Suprapubic skin (tissue), 3 donors: Measurements from ENCODE around the gene RPS19BP1.

ENCODE experiments used
- CTCF ChIP-seq, 2 donors: fragments of 200-600 bp in 1 of 2; fragments of 450-650 bp in 1 of 2; sonication (generic) in 1 of 2; IDR thresholded peaks; one replicate each; pipeline ENCODE4 v1.5.1; 2016 to 2019; ENCODE audit warnings: antibody characterized with exemption in 2 of 2, mild to moderate bottlenecking in 1 of 2, moderate library complexity in 1 of 2
- EP300 ChIP-seq: sonication (generic); formaldehyde crosslinking; IDR thresholded peaks from one replicate; pipeline ENCODE4 v1.6.1; 2017; ENCODE audit warnings: antibody characterized with exemption
- POLR2A ChIP-seq, 2 donors: fragments of 450-650 bp; IDR thresholded peaks; one replicate each; pipeline ENCODE4 v1.6.1; 2017; ENCODE audit warnings: antibody characterized with exemption in 2 of 2, mild to moderate bottlenecking in 2 of 2, moderate library complexity in 2 of 2

- TF ChIP-seq POLR2A (IDR thresholded peaks at IDR 0.05) (no peak), CTCF (IDR thresholded peaks at IDR 0.05) (no peak), EP300 (no peak)
Measured at GRCh38 chr22:39517470-39517869, 15.1 kb downstream of the RPS19BP1 start.
